Brain microvascular endothelial cell (primary cell): ENCODE measurements around the gene KLF16.
A peak's percentile ranks its signal among the peaks of the same experiment; 100 is the strongest.

ENCODE experiments used
- DNase-seq: peaks from one replicate; pipeline ENCODE4 v3.0.0-alpha.2; 2020
- H3K27ac ChIP-seq: fragments of 250-450 bp; sonication (Bioruptor Pico); 2 replicates; pipeline ENCODE4 v1.5.1; 2020; ENCODE audit warnings: mild to moderate bottlenecking, moderate library complexity
- H3K27me3 ChIP-seq: fragments of 250-450 bp; sonication (Bioruptor Pico); replicated peaks from 2 replicates; pipeline ENCODE4 v1.5.1; 2020; ENCODE audit warnings: mild to moderate bottlenecking
- H3K36me3 ChIP-seq: fragments of 250-450 bp; sonication (Bioruptor Pico); replicated peaks from 2 replicates; pipeline ENCODE4 v1.5.1; 2020; ENCODE audit warnings: mild to moderate bottlenecking
- H3K4me3 ChIP-seq: 2 replicates; pipeline ENCODE4 v1.5.1; 2011; ENCODE audit warnings: low read depth, mild to moderate bottlenecking, control low read depth, low read length, moderate library complexity
- CTCF ChIP-seq: IDR thresholded peaks from 2 replicates; pipeline ENCODE4 v1.5.1; 2011; ENCODE audit warnings: low read depth, mild to moderate bottlenecking, moderate library complexity, low read length, control low read depth, inconsistent platforms; ENCODE audit errors: missing control alignments
- in situ Hi-C: cut with HindIII; loops from 2 replicates; pipeline ENCODE4 v1.10.0; 2017; ENCODE audit warnings: low sequenced_read_pairs, low pct_ligation_motif_present

The KLF16 gene

GRCh38 chr19:1852581-1853128 is 10.7 kb downstream of the KLF16 start:
- DNase-seq = no peak
- no peak overlapping the region for H3K4me3 ChIP-seq
- TF ChIP-seq CTCF = no peak
- H3K36me3 ChIP-seq = peaks cover 6% of the 10 kb centered on the region
- in situ Hi-C loops = no loop called here
- no peak overlapping the region for H3K27ac ChIP-seq
- H3K27me3 ChIP-seq = no peaks in the 10 kb centered on the region

GRCh38 chr19:1851654-1852580 is 11.5 kb downstream of the KLF16 start:
- Histone ChIP-seq H3K4me3 (no peak overlapping the region), H3K36me3 (peaks cover 6% of the 10 kb centered on the region), H3K27ac (no peak overlapping the region), H3K27me3 (no peaks in the 10 kb centered on the region)
- DNase-seq = no peak
- no peak for TF ChIP-seq CTCF
- in situ Hi-C loops = no loop called here

GRCh38 chr19:1850809-1851653 is 12.3 kb downstream of the KLF16 start:
- TF ChIP-seq CTCF = peak; percentile 31
- in situ Hi-C loops = no loop called here
- Histone ChIP-seq H3K4me3 (no peak overlapping the region), H3K36me3 (peaks cover 6% of the 10 kb centered on the region), H3K27me3 (no peaks in the 10 kb centered on the region), H3K27ac (no peak overlapping the region)
- no peak for DNase-seq

- in situ Hi-C loops = no loop called here
- Histone ChIP-seq H3K27me3 (no peaks in the 10 kb centered on the region), H3K27ac (no peak overlapping the region), H3K4me3 (no peak overlapping the region), H3K36me3 (peaks cover 6% of the 10 kb centered on the region)
- DNase-seq = no peak
- TF ChIP-seq CTCF = no peak
Observed at GRCh38 chr19:1849886-1850398, 13.4 kb downstream of the KLF16 start.

- in situ Hi-C loops = no loop called here
- no peak for DNase-seq
- H3K4me3 ChIP-seq = no peak overlapping the region
- H3K27me3 ChIP-seq = no peaks in the 10 kb centered on the region
- H3K27ac ChIP-seq = no peak overlapping the region
- no peak for TF ChIP-seq CTCF
- peaks cover 5% of the 10 kb centered on the region for H3K36me3 ChIP-seq
Observed at GRCh38 chr19:1849132-1849474, 14.3 kb downstream of the KLF16 start.
